Measurements from ENCODE around the gene NOL7. TPM values are rescaled to one million over a fixed set of nuclear protein-coding genes. Genes with fewer than 3 reads are reported as not detected.

The NOL7 gene
- polyA plus RNA-seq, 1 experiment: 20.1 TPM

DNA sequence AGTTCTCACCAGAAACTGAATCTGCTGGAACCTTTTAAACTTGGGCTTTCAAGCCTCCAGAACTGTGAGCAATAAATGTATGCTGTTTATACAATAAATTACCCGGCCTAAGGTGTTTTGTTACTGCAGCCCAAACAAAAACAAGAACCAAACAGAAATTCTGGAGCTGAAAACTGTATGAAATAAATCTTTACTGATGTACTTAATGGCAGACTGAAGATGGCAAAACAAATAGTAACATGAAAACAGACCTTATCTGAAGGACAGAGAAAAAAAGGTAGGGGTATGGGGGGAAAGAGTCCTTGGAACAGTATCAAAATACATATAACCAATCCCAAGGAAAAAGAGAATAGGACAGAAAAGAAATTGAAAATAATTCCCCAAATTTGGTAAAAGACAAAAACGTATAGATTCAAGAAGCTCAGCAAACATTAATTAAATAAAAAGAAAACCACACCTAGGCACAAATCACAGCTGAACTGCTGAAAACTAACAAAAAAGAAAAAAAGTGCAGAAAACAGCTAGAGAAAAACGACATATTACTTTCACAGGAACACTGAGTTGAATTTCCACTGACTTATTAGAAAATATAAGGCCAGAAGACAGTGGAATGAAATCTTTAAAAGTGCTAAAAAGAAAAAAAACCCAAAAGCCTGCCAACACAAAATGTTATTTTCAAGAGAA is 47.7 kb downstream of the NOL7 start:
- ChIA-PET CTCF (no interaction called here), POLR2A (no interaction called here)
- Histone ChIP-seq H3K27me3 (ENCODE audit: control insufficient read depth, insufficient read depth, low read length) (no peaks in the 10 kb centered on the region), H3K4me3 (ENCODE audit: low read depth, low read length) (no peak overlapping the region), H3K36me3 (ENCODE audit: control insufficient read depth, insufficient read depth, low read length) (no peaks in the 10 kb centered on the region)
- TF ChIP-seq, protein P1, sequence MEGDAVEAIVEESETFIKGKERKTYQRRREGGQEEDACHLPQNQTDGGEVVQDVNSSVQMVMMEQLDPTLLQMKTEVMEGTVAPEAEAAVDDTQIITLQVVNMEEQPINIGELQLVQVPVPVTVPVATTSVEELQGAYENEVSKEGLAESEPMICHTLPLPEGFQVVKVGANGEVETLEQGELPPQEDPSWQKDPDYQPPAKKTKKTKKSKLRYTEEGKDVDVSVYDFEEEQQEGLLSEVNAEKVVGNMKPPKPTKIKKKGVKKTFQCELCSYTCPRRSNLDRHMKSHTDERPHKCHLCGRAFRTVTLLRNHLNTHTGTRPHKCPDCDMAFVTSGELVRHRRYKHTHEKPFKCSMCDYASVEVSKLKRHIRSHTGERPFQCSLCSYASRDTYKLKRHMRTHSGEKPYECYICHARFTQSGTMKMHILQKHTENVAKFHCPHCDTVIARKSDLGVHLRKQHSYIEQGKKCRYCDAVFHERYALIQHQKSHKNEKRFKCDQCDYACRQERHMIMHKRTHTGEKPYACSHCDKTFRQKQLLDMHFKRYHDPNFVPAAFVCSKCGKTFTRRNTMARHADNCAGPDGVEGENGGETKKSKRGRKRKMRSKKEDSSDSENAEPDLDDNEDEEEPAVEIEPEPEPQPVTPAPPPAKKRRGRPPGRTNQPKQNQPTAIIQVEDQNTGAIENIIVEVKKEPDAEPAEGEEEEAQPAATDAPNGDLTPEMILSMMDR (IDR thresholded peaks at IDR 0.05; ENCODE audit: insufficient read depth, low read depth, low read length): no peak
- no peak for DNase-seq (ENCODE audit: low read depth)

DNA sequence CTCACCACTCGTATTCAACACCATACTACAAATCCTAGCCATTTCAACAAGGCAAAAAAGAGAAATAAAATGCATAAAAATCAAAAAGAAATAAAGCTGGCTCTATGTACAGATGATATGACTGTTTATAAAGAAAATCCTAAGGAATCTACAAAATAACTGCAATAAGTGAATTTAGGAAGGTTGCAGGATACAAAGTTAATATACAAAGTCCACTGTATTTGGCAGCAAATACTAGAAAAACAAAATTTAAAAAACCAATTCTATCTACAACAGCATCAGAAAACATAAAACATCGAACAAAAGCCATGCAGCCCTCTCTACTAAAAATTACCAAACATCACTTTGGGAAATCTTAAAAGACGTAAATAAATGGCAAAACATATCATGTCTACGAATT is 48.9 kb downstream of the NOL7 start:
- ChIA-PET CTCF (no interaction called here), POLR2A (no interaction called here)

DNA sequence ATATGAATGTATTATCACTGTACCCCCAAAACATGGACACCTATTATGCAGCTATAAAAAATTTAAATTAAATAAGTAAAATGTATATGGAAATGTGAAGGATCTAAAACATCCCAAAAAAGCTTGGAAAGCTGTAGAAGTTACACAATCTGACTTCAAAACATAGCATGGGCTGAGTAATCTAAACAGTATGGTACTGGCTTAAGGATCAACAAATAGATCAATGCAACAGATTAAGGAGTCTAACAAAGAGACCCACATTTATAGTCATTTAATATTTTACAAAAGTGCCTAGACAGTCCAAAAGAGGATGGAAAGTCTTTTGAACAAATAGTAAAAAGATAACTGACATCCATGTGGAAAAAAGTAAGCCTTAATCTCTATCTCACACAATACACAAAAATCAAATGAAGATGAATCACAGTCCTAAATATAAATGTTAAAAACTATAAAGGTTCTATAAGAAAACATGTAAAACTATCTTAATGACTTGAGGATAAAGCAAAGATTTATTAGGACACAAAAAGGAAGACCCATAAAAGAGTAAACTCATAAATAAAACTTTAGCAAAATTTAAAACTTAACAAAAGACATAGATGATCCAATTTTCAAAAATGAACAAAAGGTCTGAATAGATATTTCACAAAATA is 49.7 kb downstream of the NOL7 start:
- CTCF ChIA-PET: no interaction called here
- TF ChIP-seq, protein P1 (IDR thresholded peaks at IDR 0.05; ENCODE audit: insufficient read depth, low read depth, low read length): no peak
- POLR2A ChIA-PET: no interaction called here
- Histone ChIP-seq H3K36me3 (ENCODE audit: control insufficient read depth, insufficient read depth, low read length) (no peaks in the 10 kb centered on the region), H3K27me3 (ENCODE audit: control insufficient read depth, insufficient read depth, low read length) (no peaks in the 10 kb centered on the region), H3K4me3 (ENCODE audit: low read depth, low read length) (no peak overlapping the region)
- DNase-seq (ENCODE audit: low read depth): no peak

More for the DNA sequence above, 48.9 kb downstream of the NOL7 start:
- Histone ChIP-seq H3K36me3 (ENCODE audit: control insufficient read depth, insufficient read depth, low read length) (no peaks in the 10 kb centered on the region), H3K4me3 (ENCODE audit: low read depth, low read length) (no peak overlapping the region), H3K27me3 (ENCODE audit: control insufficient read depth, insufficient read depth, low read length) (no peaks in the 10 kb centered on the region)
- TF ChIP-seq, protein P1 (IDR thresholded peaks at IDR 0.05; ENCODE audit: insufficient read depth, low read depth, low read length): no peak
- DNase-seq (ENCODE audit: low read depth): no peak

DNA sequence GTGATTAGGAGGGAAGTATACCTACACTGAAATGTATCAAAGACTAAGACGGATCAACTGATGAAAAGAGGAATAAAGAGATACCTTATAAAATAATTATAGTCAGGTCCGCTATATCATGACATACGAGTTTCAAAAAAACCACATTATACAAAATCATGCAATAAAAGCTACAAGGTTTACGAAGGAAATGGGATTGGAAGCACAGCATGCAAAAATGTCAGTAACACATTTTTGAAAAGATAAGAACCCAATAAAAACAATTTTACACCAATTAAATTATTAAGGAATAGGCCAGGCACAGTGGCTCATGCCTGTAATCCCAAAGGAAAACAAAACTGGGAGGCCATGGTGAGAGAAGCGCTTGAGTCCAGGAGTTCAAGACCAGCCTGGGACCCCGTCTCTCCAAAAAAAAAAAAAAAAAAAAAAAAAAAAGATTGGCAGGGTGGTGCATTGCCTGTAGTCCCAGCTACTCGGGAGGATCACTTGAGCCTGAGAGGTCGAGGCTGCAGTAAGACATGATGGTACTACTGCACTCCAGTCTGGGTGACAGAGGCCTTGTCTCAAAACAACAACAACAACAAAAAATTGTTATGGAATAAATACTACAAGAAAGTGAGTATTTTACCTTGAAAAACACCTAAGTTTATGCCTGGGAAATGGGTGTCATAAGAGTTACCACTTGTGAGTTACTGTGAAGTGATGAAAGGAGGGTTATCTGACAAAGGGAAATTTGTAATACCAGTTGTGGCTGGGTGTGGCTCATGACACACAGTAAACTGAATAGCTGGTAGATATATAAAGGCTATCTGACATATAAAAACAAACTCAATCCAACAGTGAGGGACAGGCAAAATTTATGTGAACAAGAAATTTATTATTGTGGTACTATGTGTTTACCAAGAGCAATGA is 51.3 kb downstream of the NOL7 start:
- ChIA-PET CTCF (interaction anchor here (1.5 kb wide), 1 partner anchor 51 kb away, joined by 3 read pairs; the partner anchor contains the start of gene NOL7), POLR2A (no interaction called here)
- Histone ChIP-seq H3K27me3 (ENCODE audit: control insufficient read depth, insufficient read depth, low read length) (no peaks in the 10 kb centered on the region), H3K36me3 (ENCODE audit: control insufficient read depth, insufficient read depth, low read length) (no peaks in the 10 kb centered on the region), H3K4me3 (ENCODE audit: low read depth, low read length) (no peak overlapping the region)
- no peak for DNase-seq (ENCODE audit: low read depth)
- TF ChIP-seq, protein P1 (IDR thresholded peaks at IDR 0.05; ENCODE audit: insufficient read depth, low read depth, low read length): no peak

DNA sequence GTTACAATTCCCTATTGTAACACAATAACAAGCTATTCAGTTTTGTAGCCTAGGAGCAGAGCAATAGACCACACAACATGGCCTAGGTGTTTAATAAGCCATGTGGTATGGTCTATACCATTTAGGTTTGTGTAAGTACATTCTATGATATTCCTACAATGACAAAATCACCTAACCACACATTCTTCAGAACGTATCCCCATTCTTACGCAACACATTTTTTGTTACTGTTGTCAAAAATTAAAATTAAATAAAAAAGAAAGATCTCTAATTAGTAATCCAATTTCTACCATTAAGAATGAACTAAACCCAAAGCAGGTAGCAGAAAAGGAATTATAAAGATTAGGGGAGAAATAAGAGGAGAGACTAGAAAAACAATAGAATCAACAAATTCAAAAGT is 52.5 kb downstream of the NOL7 start:
- CTCF ChIA-PET: interaction anchor here (1.5 kb wide), 1 partner anchor 53 kb away, joined by 3 read pairs; the partner anchor contains the start of gene NOL7
- H3K4me3 ChIP-seq (ENCODE audit: low read depth, low read length): no peak overlapping the region
- no peaks in the 10 kb centered on the region for H3K27me3 ChIP-seq (ENCODE audit: control insufficient read depth, insufficient read depth, low read length)
- TF ChIP-seq, protein P1 (IDR thresholded peaks at IDR 0.05; ENCODE audit: insufficient read depth, low read depth, low read length): no peak
- H3K36me3 ChIP-seq (ENCODE audit: control insufficient read depth, insufficient read depth, low read length): no peaks in the 10 kb centered on the region
- no peak for DNase-seq (ENCODE audit: low read depth)
- POLR2A ChIA-PET: no interaction called here
